Retinal pigment epithelial cell (primary cell): Measurements from ENCODE around the gene ANKS4B.

Source experiments
- DNase-seq: peaks from one replicate; pipeline ENCODE4 v3.0.0-alpha.2; 2010; ENCODE audit warnings: low read depth
- H3K4me3 ChIP-seq: 2 replicates; pipeline ENCODE4 v1.5.1; 2011; ENCODE audit warnings: mild to moderate bottlenecking, low read length, control low read depth, moderate library complexity
- CTCF ChIP-seq: conservative IDR thresholded peaks from 2 replicates; pipeline ENCODE4 v1.5.1; 2011; ENCODE audit warnings: low read depth, low read length, control low read depth, inconsistent platforms

Gene ANKS4B

DNA sequence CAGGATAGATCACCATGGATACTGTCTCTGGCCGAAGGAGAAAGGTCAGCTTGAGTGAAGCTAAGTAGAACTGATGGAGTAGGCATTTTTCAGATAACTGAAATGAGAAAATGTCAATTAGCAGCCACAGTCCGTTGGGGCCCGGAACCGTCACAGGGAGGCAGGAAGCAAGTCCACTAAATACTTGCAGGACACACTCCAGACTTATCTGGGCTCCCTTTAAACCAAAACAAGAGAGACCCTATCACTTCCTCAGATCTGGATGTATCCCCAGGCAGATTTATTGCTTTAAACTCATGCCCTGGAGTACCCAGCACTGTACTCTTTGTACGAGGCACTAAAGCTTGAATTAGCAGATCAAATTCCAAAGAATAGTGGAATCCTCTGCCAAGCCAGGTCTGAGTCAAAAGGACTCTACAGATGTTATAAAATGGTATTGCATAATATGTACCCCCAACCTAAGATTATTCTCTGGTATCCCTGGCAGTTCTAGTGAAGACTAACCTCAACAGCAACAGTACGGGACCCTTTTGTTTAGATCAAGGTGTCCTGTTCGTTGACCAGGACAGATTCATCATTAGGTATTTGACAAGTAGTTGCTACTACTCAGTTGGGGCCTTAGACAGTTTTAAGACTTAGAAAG, 30.2 kb upstream of the ANKS4B start:
- no peak for DNase-seq
- TF ChIP-seq CTCF, result no peak
- no peak overlapping the region for H3K4me3 ChIP-seq

GRCh38 chr16:21205303-21205702, 28.2 kb upstream of the ANKS4B start:
- TF ChIP-seq CTCF, result no peak
- no peak for DNase-seq
- no peak overlapping the region for H3K4me3 ChIP-seq

DNA sequence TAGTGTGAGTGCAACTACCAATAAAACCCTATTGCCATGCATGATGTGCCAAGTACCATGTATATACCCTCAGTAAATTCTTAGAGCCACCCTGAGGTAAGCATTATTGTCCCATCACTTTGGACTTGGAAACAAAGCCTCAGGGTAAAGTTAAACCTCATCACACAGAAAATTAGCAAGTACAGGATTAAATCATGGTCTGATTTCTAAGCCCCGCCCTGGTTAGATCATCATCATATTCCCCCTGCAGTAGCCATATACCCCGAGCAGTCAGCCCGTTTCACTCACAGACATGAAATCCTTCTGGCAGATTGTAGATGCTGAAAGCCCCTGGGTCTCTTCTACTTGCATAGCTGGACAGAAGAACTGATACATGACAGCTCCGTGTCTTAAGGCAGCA, 26.9 kb upstream of the ANKS4B start:
- no peak for DNase-seq
- H3K4me3 ChIP-seq, result no peak overlapping the region

DNA sequence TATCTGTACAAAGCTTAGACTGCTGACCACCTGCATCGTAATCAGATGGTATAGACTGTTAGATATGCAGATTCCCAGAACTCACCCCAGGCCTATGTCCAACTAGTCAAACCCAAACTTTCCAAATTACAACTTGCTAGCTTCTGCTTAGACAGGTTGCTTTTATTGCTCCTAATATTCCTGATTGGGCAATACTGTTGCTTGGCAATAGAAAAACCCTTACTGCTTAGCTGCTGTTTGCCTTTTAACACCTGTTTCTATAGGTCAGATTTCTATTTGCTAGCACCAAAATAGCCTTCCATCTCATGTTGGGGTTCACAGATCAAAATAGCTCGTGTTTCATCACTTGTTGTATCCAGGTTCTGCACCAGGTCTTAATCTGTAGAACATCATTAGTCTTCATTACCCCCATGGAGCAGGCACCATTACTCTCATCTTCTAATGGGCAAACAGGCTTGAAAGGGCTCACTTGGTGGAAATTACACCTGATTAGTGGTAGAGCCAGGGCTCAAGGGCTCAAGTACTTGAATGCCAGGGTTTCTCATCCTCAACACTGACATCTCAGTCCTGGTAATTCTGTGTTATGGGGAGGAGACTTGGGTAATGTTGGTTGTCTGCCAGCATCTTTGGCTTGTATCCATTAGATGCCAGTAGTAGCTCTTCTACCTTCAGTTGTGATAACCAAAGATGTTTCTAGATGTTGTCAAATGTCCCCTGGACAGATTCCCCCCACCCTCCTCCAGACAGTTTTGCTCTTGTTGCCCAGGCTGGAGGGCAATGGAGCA, 24.9 kb upstream of the ANKS4B start:
- no peak for TF ChIP-seq CTCF
- no peak for DNase-seq
- H3K4me3 ChIP-seq, result no peak overlapping the region

More for the DNA sequence above, 26.9 kb upstream of the ANKS4B start:
- no peak for TF ChIP-seq CTCF

GRCh38 chr16:21211486-21211885, 22.0 kb upstream of the ANKS4B start, which contains the start of gene ZP2:
Gene ZP2 (minus strand): TSS chr16:21211574. CDS start chr16:21211547, 27 bp downstream.
- no peak for TF ChIP-seq CTCF

DNA sequence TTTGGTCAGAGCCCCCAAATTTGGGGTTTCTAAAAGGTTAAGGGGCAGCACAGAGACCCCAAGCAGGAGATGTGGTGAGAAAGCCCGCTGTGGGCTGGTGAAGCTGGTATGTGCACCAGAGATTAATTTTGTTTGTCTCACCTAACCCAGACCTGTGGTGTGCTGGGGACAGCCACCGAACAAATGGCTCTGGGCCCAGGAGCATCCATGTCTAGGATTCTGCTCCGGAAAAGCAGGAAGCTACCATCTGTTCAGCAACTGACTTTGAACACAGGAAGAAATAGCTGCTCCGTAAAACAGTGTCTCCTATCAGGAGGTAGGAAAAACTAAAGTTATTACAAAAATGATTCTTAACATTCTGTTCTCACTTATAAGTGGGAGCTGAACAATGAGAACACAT, 19.4 kb upstream of the ANKS4B start:
- no peak overlapping the region for H3K4me3 ChIP-seq
- no peak for TF ChIP-seq CTCF
- DNase-seq, result no peak

More at GRCh38 chr16:21211486-21211885, 22.0 kb upstream of the ANKS4B start, which contains the start of gene ZP2:
- DNase-seq, result no peak
- H3K4me3 ChIP-seq, result no peak within 1 kb of the TSS

GRCh38 chr16:21217121-21217520, 16.4 kb upstream of the ANKS4B start:
- no peak overlapping the region for H3K4me3 ChIP-seq
- no peak for DNase-seq
- TF ChIP-seq CTCF, result no peak
